ENCODE results near the gene ADGRD1. TPM values are rescaled to one million over a fixed set of nuclear protein-coding genes. Genes with fewer than 3 reads are reported as not detected.

ADGRD1 gene
- total RNA-seq, 1 experiment from 2014 or later: 239 TPM

- no peak for DNase-seq (ENCODE audit: extremely low read depth, low read depth)
Observed at GRCh38 chr12:130961921-130962451, 8.3 kb downstream of the ADGRD1 start.

DNA sequence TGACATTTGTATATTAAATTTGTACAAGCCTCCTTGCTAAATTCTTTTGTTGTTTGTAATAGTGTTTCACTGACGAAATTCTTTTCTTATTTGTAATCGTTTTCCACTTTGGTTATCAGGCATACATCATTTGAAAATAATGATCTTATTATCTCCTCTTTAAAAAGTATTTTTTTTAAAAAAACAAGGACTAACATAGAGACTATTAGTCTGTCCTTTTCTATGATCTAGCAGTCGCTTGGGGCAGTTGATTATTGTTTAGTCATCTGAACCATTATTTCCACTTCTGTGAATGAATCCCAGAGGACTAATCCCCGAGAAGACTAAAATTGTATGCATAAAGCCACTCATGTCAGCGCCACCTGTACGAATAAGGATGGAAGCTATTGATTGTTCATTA lies 11.5 kb downstream of the ADGRD1 start:
- DNase-seq (ENCODE audit: extremely low read depth, low read depth): peak; percentile 49

GRCh38 chr12:130965668-130966067 lies 12.0 kb downstream of the ADGRD1 start:
- DNase-seq (ENCODE audit: extremely low read depth, low read depth): peak; percentile 71

DNA sequence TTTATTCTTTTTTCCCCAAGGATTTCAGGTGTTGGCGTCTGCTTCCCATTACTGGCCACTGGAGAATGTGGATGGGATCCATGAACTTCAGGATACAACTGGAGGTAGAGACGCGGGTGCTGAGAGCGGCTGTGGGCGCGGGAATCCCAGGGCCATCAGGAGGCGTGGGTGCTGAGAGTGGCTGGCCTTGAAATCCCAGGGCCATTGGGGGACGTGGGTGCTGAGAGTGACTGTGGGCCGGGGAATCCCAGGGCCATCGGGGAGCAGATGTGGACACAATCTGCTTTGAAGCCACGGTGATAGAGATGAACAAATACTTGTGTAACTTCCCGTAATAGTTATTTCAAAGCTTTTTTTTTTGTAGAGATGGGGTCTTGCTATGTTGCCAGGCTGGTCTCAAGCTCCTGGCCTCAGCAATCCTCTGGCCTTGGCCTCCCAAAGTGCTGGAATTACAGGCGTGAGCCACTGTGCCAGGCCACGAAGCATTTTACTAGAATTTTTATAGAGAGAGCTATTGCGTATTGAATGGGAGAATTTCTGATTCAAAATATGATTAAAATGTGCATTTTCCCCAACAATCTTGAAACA lies 12.8 kb downstream of the ADGRD1 start:
- DNase-seq (ENCODE audit: extremely low read depth, low read depth): no peak

GRCh38 chr12:130967636-130968035 lies 13.9 kb downstream of the ADGRD1 start:
- no peak for DNase-seq (ENCODE audit: extremely low read depth, low read depth)

- no peak for DNase-seq (ENCODE audit: extremely low read depth, low read depth)
Observed at GRCh38 chr12:130968611-130969010, 14.9 kb downstream of the ADGRD1 start.

GRCh38 chr12:130969223-130969622 lies 15.5 kb downstream of the ADGRD1 start:
- DNase-seq (ENCODE audit: extremely low read depth, low read depth): no peak

DNA sequence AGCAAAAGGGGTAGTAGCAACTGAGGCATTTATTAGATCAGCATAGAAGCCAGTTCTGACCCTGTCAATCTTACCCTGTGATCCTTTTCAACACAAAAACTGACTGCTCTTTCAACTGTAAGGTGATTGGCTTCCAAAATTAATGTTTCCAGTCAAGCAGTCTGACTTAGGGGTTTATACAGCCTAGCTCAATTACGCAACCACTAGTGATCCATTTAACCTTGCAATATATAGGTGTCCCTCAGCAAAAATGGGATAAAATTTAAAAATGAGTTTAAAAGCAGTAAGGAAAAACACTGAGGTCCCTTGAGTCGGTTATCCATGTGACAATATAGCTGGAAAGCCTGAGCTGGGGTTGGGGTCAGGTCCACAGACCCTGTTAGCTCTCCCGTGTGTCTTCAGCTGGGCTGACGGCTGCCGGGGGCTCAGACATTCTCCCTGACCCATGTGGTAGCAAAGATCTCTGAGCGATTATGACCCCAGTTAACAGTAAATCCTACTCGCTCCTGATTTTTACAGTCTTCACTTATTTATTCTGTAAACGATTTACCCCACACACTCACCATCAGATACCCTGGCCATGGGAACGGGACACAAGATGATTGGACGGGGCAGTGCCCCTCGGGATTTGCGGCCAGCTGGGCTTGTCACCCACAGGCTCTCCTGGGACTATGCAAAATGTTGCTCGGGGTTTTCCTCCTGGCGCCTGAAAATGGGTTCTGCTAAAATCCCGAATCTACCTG lies 16.6 kb downstream of the ADGRD1 start:
- DNase-seq (ENCODE audit: extremely low read depth, low read depth): no peak

GRCh38 chr12:130970908-130971233 lies 17.2 kb downstream of the ADGRD1 start:
- no peak for DNase-seq (ENCODE audit: extremely low read depth, low read depth)

DNA sequence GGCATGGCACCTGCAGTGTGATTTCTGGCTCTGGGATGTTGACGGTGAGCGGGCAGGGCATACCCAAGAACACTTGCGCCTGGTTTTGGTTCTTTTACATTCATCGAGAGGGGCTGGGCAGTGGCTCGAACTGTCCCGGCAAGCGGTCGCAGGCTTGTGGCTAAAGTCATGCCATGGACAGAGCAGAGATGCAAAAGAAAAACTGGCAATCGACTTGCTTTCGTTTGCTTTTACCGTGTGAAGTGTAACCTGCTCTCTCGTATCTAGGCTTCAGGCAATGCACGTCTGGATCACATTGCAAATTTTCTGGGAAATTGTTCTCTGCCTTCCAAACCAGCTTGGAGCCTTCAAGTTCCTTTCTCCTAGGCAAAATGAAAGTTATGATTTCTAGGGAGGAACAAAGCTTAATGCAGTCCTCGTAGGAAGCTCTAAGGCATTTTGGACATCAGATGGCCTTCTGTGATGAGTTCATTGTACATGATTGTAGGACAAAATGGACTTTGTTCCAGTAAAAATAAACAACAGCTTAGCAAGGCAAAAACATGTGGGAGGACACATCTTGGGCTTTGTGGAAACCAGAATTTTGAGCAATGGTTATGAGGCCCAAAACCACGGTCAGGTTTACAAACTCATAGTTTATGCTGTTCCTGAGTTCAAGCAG lies 18.3 kb downstream of the ADGRD1 start:
- DNase-seq (ENCODE audit: extremely low read depth, low read depth): no peak

DNA sequence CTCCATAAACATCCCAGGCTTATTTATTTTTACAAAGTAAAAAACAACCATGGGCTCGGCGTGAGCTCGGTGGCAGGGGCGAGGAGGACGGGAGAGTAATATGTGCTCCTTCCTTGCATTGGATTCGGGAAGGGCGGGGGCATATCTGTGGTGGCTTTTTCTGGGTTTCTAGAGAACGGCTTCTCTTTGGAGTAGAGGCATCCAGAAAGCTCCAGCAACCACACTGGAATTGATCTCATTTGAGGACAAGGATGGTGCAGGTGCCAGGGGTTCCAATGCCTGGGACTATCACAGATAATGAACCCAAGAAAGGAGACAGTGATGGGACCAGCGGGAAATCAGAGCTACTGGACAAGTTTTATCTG lies 18.9 kb downstream of the ADGRD1 start:
- no peak for DNase-seq (ENCODE audit: extremely low read depth, low read depth)

DNA sequence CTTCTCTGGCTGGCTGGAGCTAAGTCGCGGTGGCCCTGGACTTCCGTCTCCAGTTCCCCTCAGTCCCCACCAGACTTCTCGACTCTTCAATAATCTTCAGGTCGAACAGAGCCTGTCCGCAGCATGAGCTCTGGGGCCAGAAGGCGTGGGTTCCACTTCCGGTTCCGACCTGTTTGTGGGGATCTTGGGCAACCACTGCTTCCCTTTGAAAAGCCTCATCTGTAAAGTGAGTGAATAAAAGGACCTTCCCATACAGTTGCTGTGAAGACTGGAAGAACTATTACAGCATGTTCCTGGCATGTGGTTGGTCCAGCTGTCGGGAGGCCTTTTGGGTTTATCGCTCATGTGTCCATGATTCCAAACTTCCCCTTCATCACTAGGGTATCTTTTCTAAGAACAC lies 19.4 kb downstream of the ADGRD1 start:
- no peak for DNase-seq (ENCODE audit: extremely low read depth, low read depth)

DNA sequence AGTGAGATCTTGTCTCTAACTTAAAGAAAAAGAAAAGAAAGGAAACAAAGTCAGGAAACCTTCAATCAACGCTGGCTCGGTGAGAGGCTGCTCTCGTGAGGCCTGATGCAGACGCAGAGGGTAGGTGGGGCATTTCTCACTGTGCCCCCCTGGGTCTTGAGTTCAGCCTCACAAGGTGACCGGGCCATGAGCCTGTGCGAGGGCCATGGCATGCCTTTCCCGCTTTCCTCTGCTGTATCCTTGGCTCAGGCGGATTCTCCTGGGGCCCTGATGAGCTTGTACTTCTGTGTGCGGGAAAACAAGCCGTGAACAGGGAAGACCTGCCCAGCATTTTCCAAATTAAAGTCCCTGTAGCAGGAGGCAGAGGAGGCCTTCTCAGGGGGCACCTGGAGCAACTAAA lies 20.2 kb downstream of the ADGRD1 start:
- no peak for DNase-seq (ENCODE audit: extremely low read depth, low read depth)

- no peak for DNase-seq (ENCODE audit: extremely low read depth, low read depth)
Observed at GRCh38 chr12:130975116-130975515, 21.4 kb downstream of the ADGRD1 start.

GRCh38 chr12:130976171-130976720 lies 22.5 kb downstream of the ADGRD1 start:
- DNase-seq (ENCODE audit: extremely low read depth, low read depth): no peak

- DNase-seq (ENCODE audit: extremely low read depth, low read depth): no peak
Observed at GRCh38 chr12:130977046-130977742, 23.5 kb downstream of the ADGRD1 start.

DNA sequence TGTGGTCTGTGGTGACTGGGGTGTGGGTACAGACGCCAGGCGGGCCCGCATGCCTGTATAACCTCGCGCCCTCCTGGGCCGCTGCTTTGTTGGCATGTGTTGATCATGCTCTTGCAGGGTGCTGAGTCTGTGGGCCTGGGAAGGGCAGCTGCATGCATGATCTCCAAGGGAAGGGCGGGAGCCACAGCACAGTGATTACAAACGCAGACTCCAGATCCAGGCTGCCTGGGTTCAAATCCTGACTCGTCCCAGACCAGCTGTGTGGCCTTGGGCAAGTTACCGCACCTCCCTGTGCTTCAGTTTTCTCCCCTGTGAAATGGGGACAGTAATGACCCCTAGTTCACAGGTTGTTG lies 24.0 kb downstream of the ADGRD1 start:
- no peak for DNase-seq (ENCODE audit: extremely low read depth, low read depth)

DNA sequence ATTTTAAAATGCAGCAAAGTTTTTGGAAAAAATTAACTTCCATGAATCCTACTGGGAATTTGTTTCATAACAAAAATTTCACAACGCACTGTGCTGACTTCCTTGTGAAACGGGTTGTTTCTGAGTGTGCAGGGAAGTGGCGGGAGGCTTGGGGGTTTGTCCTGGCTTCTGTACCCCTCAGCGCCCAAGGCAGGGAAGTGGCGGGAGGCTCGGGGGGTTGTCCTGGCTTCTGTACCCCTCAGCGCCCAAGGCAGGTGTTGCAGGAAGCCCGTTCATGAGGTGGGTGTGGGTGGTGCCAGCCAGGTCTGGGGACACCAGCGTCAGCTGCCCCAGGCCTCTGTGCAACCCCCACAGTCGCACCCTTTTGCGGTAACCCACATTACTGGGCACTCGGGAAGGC lies 25.1 kb downstream of the ADGRD1 start:
- no peak for DNase-seq (ENCODE audit: extremely low read depth, low read depth)

- no peak for DNase-seq (ENCODE audit: extremely low read depth, low read depth)
Observed at GRCh38 chr12:130981074-130981742, 27.5 kb downstream of the ADGRD1 start.

GRCh38 chr12:130981911-130982310 lies 28.2 kb downstream of the ADGRD1 start:
- no peak for DNase-seq (ENCODE audit: extremely low read depth, low read depth)

Measured in NCI-H460 (cell line).